ENCODE data around the gene ADAMTSL2.
"Not testable (repeated sequence)": the region's sequence is repeated elsewhere in the genome, so short reads cannot be mapped to it uniquely, and the experiment has no call there.

ADAMTSL2 gene

GRCh38 chr9:133553973-133554713 lies 19.6 kb downstream of the ADAMTSL2 start:
- in situ Hi-C loops (cut with MboI; ENCODE audit: low sequenced_read_pairs) = no loop called here

GRCh38 chr9:133554729-133555128 lies 20.2 kb downstream of the ADAMTSL2 start:
- in situ Hi-C loops (cut with MboI; ENCODE audit: low sequenced_read_pairs) = no loop called here

- in situ Hi-C loops (cut with MboI; ENCODE audit: low sequenced_read_pairs) = no loop called here
These were observed 21.9 kb downstream of the ADAMTSL2 start for GRCh38 chr9:133556354-133556753.

GRCh38 chr9:133557581-133557980 lies 23.1 kb downstream of the ADAMTSL2 start:
- in situ Hi-C loops (cut with MboI; ENCODE audit: low sequenced_read_pairs) = no loop called here

GRCh38 chr9:133558191-133559126 lies 24.0 kb downstream of the ADAMTSL2 start:
- in situ Hi-C loops (cut with MboI; ENCODE audit: low sequenced_read_pairs) = no loop called here

GRCh38 chr9:133560311-133560710 lies 25.8 kb downstream of the ADAMTSL2 start:
- in situ Hi-C loops (cut with MboI; ENCODE audit: low sequenced_read_pairs) = no loop called here

GRCh38 chr9:133560944-133561343 lies 26.4 kb downstream of the ADAMTSL2 start:
- in situ Hi-C loops (cut with MboI; ENCODE audit: low sequenced_read_pairs) = no loop called here

GRCh38 chr9:133561976-133562554 lies 27.6 kb downstream of the ADAMTSL2 start:
- in situ Hi-C loops (cut with MboI; ENCODE audit: low sequenced_read_pairs) = no loop called here

GRCh38 chr9:133562611-133563290 lies 28.2 kb downstream of the ADAMTSL2 start:
- in situ Hi-C loops (cut with MboI; ENCODE audit: low sequenced_read_pairs) = no loop called here

GRCh38 chr9:133563291-133563796 lies 28.8 kb downstream of the ADAMTSL2 start:
- in situ Hi-C loops (cut with MboI; ENCODE audit: low sequenced_read_pairs) = no loop called here

- in situ Hi-C loops (cut with MboI; ENCODE audit: low sequenced_read_pairs) = not testable (repeated sequence)
These were observed 29.3 kb downstream of the ADAMTSL2 start for GRCh38 chr9:133563814-133564213.

GRCh38 chr9:133564451-133565116 lies 30.1 kb downstream of the ADAMTSL2 start:
- in situ Hi-C loops (cut with MboI; ENCODE audit: low sequenced_read_pairs) = no loop called here

- in situ Hi-C loops (cut with MboI; ENCODE audit: low sequenced_read_pairs) = no loop called here
These were observed 31.9 kb downstream of the ADAMTSL2 start for GRCh38 chr9:133566382-133566781.

GRCh38 chr9:133566817-133567216 lies 32.3 kb downstream of the ADAMTSL2 start:
- in situ Hi-C loops (cut with MboI; ENCODE audit: low sequenced_read_pairs) = no loop called here

GRCh38 chr9:133568186-133568585 lies 33.7 kb downstream of the ADAMTSL2 start:
- in situ Hi-C loops (cut with MboI; ENCODE audit: low sequenced_read_pairs) = no loop called here

- in situ Hi-C loops (cut with MboI; ENCODE audit: low sequenced_read_pairs) = no loop called here
These were observed 34.7 kb downstream of the ADAMTSL2 start for GRCh38 chr9:133569121-133569785.

GRCh38 chr9:133569891-133570690 lies 35.6 kb downstream of the ADAMTSL2 start:
- in situ Hi-C loops (cut with MboI; ENCODE audit: low sequenced_read_pairs) = no loop called here

- in situ Hi-C loops (cut with MboI; ENCODE audit: low sequenced_read_pairs) = no loop called here
These were observed 36.2 kb downstream of the ADAMTSL2 start for GRCh38 chr9:133570691-133571080.

GRCh38 chr9:133571391-133571890 lies 36.9 kb downstream of the ADAMTSL2 start:
- in situ Hi-C loops (cut with MboI; ENCODE audit: low sequenced_read_pairs) = no loop called here
